GM19023 (cell line): Measurements from ENCODE around the gene TMEM252.

Experiments used
- ATAC-seq: cut with Tn5 transposase; IDR thresholded peaks from one replicate; pipeline ENCODE4 v1.9.1; 2021; ENCODE audit warnings: mild to moderate bottlenecking, moderate library complexity; ENCODE audit not compliant: unreplicated experiment

TMEM252 gene

GRCh38 chr9:68545033-68545705 lies 4.5 kb upstream of the TMEM252 start:
- ATAC-seq, result no peak

- no peak for ATAC-seq
Observed at GRCh38 chr9:68541568-68541967, 885 bp upstream of the TMEM252 start.

- ATAC-seq, result no peak
Observed at GRCh38 chr9:68538200-68538599, 2.5 kb downstream of the TMEM252 start.

GRCh38 chr9:68537616-68537880 lies 3.1 kb downstream of the TMEM252 start:
- ATAC-seq, result no peak

GRCh38 chr9:68536876-68537615 lies 3.6 kb downstream of the TMEM252 start:
- ATAC-seq, result no peak

GRCh38 chr9:68533678-68534077 lies 7.0 kb downstream of the TMEM252 start:
- no peak for ATAC-seq

- no peak for ATAC-seq
Observed at GRCh38 chr9:68532131-68532530, 8.6 kb downstream of the TMEM252 start.

- no peak for ATAC-seq
Observed at GRCh38 chr9:68530618-68531017, 10.1 kb downstream of the TMEM252 start.

- ATAC-seq, result no peak
Observed at GRCh38 chr9:68523367-68523936, 17.2 kb downstream of the TMEM252 start.

GRCh38 chr9:68522954-68523353 lies 17.7 kb downstream of the TMEM252 start:
- no peak for ATAC-seq

GRCh38 chr9:68522131-68522530 lies 18.6 kb downstream of the TMEM252 start:
- ATAC-seq, result no peak

GRCh38 chr9:68515326-68516017 lies 25.2 kb downstream of the TMEM252 start:
- no peak for ATAC-seq

GRCh38 chr9:68513981-68514380 lies 26.7 kb downstream of the TMEM252 start:
- ATAC-seq, result no peak

- no peak for ATAC-seq
Observed at GRCh38 chr9:68513385-68513784, 27.3 kb downstream of the TMEM252 start.

- no peak for ATAC-seq
Observed at GRCh38 chr9:68509689-68510088, 31.0 kb downstream of the TMEM252 start.

GRCh38 chr9:68508547-68508946 lies 32.1 kb downstream of the TMEM252 start:
- no peak for ATAC-seq

- ATAC-seq, result no peak
Observed at GRCh38 chr9:68507806-68508145, 32.9 kb downstream of the TMEM252 start.

GRCh38 chr9:68507130-68507805 lies 33.4 kb downstream of the TMEM252 start:
- ATAC-seq, result no peak

GRCh38 chr9:68506551-68506950 lies 34.1 kb downstream of the TMEM252 start:
- no peak for ATAC-seq

GRCh38 chr9:68505681-68506409 lies 34.8 kb downstream of the TMEM252 start:
- no peak for ATAC-seq

- no peak for ATAC-seq
Observed at GRCh38 chr9:68502279-68502678, 38.4 kb downstream of the TMEM252 start.
